GM23338 (cell line): ENCODE results near the gene KLHDC8A. TPM values are rescaled to one million over a fixed set of nuclear protein-coding genes. Genes with fewer than 3 reads are reported as not detected.

ENCODE experiments used
- ATAC-seq: fragments of 200-7000 bp; cut with Tn5 transposase; 3 replicates; pipeline ENCODE4 v1.9.1; 2020
- DNase-seq: peaks from one replicate; pipeline ENCODE4 v3.0.0-alpha.2; 2015; ENCODE audit warnings: low spot score
- H2AFZ ChIP-seq: fragments of 200-600 bp; sonication (generic); 2 replicates; pipeline ENCODE4 v1.8.0; 2016; ENCODE audit warnings: antibody characterized with exemption, mild to moderate bottlenecking, moderate library complexity
- H3F3A ChIP-seq: fragments of 200-600 bp; sonication (generic); replicated peaks from 2 replicates; pipeline ENCODE4 v1.8.0; 2017; ENCODE audit warnings: antibody characterized with exemption, mixed run types, low read depth
- H3K27ac ChIP-seq: fragments of 200-600 bp; sonication (generic); 2 replicates; pipeline ENCODE4 v1.6.1; 2016; ENCODE audit warnings: low read depth
- H3K27me3 ChIP-seq: fragments of 200-600 bp; sonication (generic); 2 replicates; pipeline ENCODE4 v1.8.0; 2016; ENCODE audit warnings: mild to moderate bottlenecking, mixed run types, moderate library complexity; ENCODE audit not compliant: insufficient read depth
- H3K36me3 ChIP-seq: fragments of 200-600 bp; sonication (generic); 2 replicates; pipeline ENCODE4 v1.8.0; 2016; ENCODE audit warnings: mild to moderate bottlenecking; ENCODE audit not compliant: insufficient read depth
- H3K4me1 ChIP-seq: fragments of 200-600 bp; sonication (generic); 2 replicates; pipeline ENCODE4 v1.8.0; 2016; ENCODE audit warnings: mild to moderate bottlenecking, moderate library complexity; ENCODE audit not compliant: insufficient read depth
- H3K4me2 ChIP-seq: fragments of 200-600 bp; sonication (generic); 2 replicates; pipeline ENCODE4 v1.7.1; 2017; ENCODE audit warnings: mixed run types
- H3K4me3 ChIP-seq: fragments of 200-600 bp; sonication (generic); 2 replicates; pipeline ENCODE4 v1.6.1; 2016; ENCODE audit warnings: mixed run types
- H3K79me2 ChIP-seq: fragments of 200-600 bp; sonication (generic); replicated peaks from 2 replicates; pipeline ENCODE4 v1.8.0; 2017; ENCODE audit warnings: mild to moderate bottlenecking; ENCODE audit not compliant: insufficient read depth
- H3K9me2 ChIP-seq: fragments of 200-600 bp; sonication (generic); 2 replicates; pipeline ENCODE4 v1.8.0; 2017; ENCODE audit not compliant: insufficient read depth
- H4K20me1 ChIP-seq: fragments of 200-600 bp; sonication (generic); replicated peaks from 2 replicates; pipeline ENCODE4 v1.8.0; 2017; ENCODE audit warnings: mild to moderate bottlenecking; ENCODE audit not compliant: insufficient read depth
- H3K27ac Mint-ChIP-seq: 2 replicates; pipeline ENCODE4 v1.8.0; 2020; ENCODE audit warnings: inconsistent platforms, mild to moderate bottlenecking, moderate library complexity, mixed read lengths
- H3K27me3 Mint-ChIP-seq: 3 replicates; pipeline ENCODE4 v1.8.0; 2022; ENCODE audit warnings: low read depth, mild to moderate bottlenecking, moderate library complexity, mixed read lengths, inconsistent platforms; ENCODE audit not compliant: insufficient read depth, poor library complexity
- H3K36me3 Mint-ChIP-seq: 3 replicates; pipeline ENCODE4 v1.8.0; 2021; ENCODE audit warnings: low read depth, mild to moderate bottlenecking, inconsistent platforms, moderate library complexity, mixed read lengths
- H3K4me1 Mint-ChIP-seq: 3 replicates; pipeline ENCODE4 v1.8.0; 2020; ENCODE audit warnings: mild to moderate bottlenecking, inconsistent platforms, mixed read lengths
- H3K4me3 Mint-ChIP-seq: 3 replicates; pipeline ENCODE4 v1.8.0; 2021; ENCODE audit warnings: moderate library complexity, mild to moderate bottlenecking, inconsistent platforms, mixed read lengths
- H3K9me3 Mint-ChIP-seq: 3 replicates; pipeline ENCODE4 v1.8.0; 2020; ENCODE audit warnings: moderate library complexity, mild to moderate bottlenecking, inconsistent platforms, mixed read lengths
- ETS1 ChIP-seq: IDR thresholded peaks from 2 replicates; pipeline ENCODE4 v1.6.1; 2016; ENCODE audit warnings: antibody characterized with exemption
- POLR2AphosphoS5 ChIP-seq: IDR thresholded peaks from 2 replicates; pipeline ENCODE4 v1.6.1; 2016; ENCODE audit warnings: antibody characterized with exemption, low read depth
- ZNF462 ChIP-seq: fragments of 250-450 bp; sonication (Bioruptor Pico); IDR thresholded peaks from 2 replicates; pipeline ENCODE4 v1.5.0; 2020; ENCODE audit warnings: mild to moderate bottlenecking, moderate library complexity
- polyA plus RNA-seq: library from polyadenylated mRNA; unstranded; fragments of >200 nt; fragmentation: Nextera tagmentation; extraction: Ambion mirVana; gene quantifications from 2 replicates; pipeline ENCODE4 v1.2.1, GENCODE V29; 2016
- total RNA-seq: library from RNA; depleted of rRNA; stranded (reverse); fragments of >200 nt; shearing (Covaris generic); gene quantifications from 2 replicates; pipeline ENCODE4 v1.2.3, GENCODE V29; 2014

The KLHDC8A gene
- total and polyA plus RNA-seq, 2 experiments from 2014 or later, result 1.7 to 2.8 TPM

- TF ChIP-seq ETS1, result no peak
Measured at GRCh38 chr1:205323794-205324193, 32.9 kb downstream of the KLHDC8A start (continued).

DNA sequence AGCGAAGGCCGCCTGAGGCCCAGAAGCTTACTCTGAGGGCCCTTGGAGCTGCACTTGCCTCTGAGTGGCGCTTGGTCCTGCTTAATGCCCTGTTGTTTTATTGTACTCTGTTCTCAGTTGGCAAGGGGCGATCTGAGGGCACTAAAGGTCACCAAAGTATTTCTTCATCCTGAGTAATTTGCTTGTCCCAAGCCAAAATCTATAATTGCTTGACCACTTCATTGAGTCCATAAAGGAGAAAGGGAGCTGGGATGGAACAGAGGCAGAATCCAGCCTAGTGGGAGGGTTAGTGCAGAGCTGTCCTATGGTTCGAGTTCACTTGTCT, 34.8 kb downstream of the KLHDC8A start:
- no peak overlapping the region; the same call in 1 of the 2 replicates for H3K4me3 ChIP-seq
- H3K27ac Mint-ChIP-seq, result no peak overlapping the region
- no peaks in the 10 kb centered on the region for H3K9me3 Mint-ChIP-seq

More for the DNA sequence above, 34.8 kb downstream of the KLHDC8A start:
- peaks cover 6% of the 10 kb centered on the region; the same call in 1 of the 2 replicates for H3F3A ChIP-seq
- Mint-ChIP-seq H3K4me1 (peaks cover 46% of the 10 kb centered on the region), H3K4me3 (peak overlapping the region; percentile 44; the same call in 1 of the 3 replicates), H3K27me3 (peaks cover 31% of the 10 kb centered on the region), H3K36me3 (peaks cover 14% of the 10 kb centered on the region)
- no peak overlapping the region for H3K27ac ChIP-seq
- peaks cover 13% of the 10 kb centered on the region; the same call in 1 of the 2 replicates for H4K20me1 ChIP-seq
- peaks cover 4% of the 10 kb centered on the region; the same call in 1 of the 2 replicates for H3K9me2 ChIP-seq
- peaks cover 44% of the 10 kb centered on the region for H3K79me2 ChIP-seq
- H3K4me1 ChIP-seq, result peaks cover 37% of the 10 kb centered on the region
- TF ChIP-seq POLR2AphosphoS5, result no peak
- TF ChIP-seq ZNF462 (CRISPR knock-in tag), result 0 out of 2 replicates have a peak, but pooled peaks have one; percentile 30
- ATAC-seq (no peak), DNase-seq (no peak)
- H2AFZ ChIP-seq, result no peak overlapping the region
- peak overlapping the region; percentile 30; the same call in 1 of the 2 replicates for H3K4me2 ChIP-seq
- H3K36me3 ChIP-seq, result no peaks in the 10 kb centered on the region
- H3K27me3 ChIP-seq, result peaks cover 7% of the 10 kb centered on the region
